Right lobe of liver (tissue), 4 donors: ENCODE measurements around the gene MEIS2.

Experiments
- POLR2A ChIP-seq: fragments of 450-650 bp; IDR thresholded peaks from one replicate; pipeline ENCODE4 v1.6.1; 2017; ENCODE audit warnings: antibody characterized with exemption, mild to moderate bottlenecking
- TF ChIP-seq, protein P1 (sequence below), 4 donors: fragments of 200-600 bp in 3 of 4; fragments of 450-650 bp in 1 of 4; IDR thresholded peaks; one replicate each; pipeline versions ENCODE4 v1.5.1 to v1.8.0; 2016 to 2022; ENCODE audit warnings: antibody characterized with exemption in 4 of 4, mild to moderate bottlenecking in 2 of 4
- donor health status: DM: no; HTN: no; CAD: no.
- donor health status: DM: no; HTN: no; CAD: no.
- donor health status: DM: no; HTN: yes; CAD: no.

DNA sequence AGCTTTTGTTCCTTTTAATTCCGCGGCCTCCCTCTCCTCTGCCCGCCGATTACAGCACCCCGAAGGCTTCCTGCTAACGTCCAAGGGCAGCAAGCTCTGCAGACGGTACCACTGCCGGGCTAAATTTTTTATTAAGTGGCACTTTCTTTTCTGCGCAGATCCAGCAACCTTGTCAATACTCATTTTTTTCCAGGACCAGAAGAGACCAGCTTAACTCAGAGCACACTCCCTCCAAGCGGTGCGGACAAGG lies 542 bp upstream of the MEIS2 start:
- TF ChIP-seq, protein P1, sequence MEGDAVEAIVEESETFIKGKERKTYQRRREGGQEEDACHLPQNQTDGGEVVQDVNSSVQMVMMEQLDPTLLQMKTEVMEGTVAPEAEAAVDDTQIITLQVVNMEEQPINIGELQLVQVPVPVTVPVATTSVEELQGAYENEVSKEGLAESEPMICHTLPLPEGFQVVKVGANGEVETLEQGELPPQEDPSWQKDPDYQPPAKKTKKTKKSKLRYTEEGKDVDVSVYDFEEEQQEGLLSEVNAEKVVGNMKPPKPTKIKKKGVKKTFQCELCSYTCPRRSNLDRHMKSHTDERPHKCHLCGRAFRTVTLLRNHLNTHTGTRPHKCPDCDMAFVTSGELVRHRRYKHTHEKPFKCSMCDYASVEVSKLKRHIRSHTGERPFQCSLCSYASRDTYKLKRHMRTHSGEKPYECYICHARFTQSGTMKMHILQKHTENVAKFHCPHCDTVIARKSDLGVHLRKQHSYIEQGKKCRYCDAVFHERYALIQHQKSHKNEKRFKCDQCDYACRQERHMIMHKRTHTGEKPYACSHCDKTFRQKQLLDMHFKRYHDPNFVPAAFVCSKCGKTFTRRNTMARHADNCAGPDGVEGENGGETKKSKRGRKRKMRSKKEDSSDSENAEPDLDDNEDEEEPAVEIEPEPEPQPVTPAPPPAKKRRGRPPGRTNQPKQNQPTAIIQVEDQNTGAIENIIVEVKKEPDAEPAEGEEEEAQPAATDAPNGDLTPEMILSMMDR (IDR thresholded peaks at IDR 0.05), result no peak
- TF ChIP-seq POLR2A, result peak; percentile 8
